HG03280 (cell line): Measurements from ENCODE around the gene PPP2R1A.
"Not testable (repeated sequence)": the region's sequence is repeated elsewhere in the genome, so short reads cannot be mapped to it uniquely, and the experiment has no call there.

Source experiments
- ATAC-seq: cut with Tn5 transposase; IDR thresholded peaks from one replicate; pipeline ENCODE4 v1.9.1; 2021; ENCODE audit warnings: mild to moderate bottlenecking, moderate library complexity; ENCODE audit not compliant: unreplicated experiment

The PPP2R1A gene

DNA sequence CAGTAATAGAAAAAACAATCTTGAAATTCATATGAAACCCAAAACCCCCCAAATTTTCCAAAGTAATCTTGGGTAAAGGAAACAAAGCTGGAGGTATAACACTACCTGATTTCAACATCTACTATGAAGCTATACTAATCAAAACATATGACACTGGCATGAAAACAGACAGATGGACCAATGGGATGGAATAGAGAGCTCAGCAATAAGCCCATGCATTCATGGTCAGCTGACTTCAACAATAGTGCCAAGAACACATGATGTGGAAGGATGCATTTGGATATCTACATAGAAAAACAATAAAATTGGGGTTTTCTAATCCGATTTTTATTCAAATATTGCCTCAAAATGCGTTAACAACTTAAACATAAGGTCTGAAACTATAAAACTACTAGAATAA, 47.3 kb downstream of the PPP2R1A start:
- ATAC-seq, result no peak

DNA sequence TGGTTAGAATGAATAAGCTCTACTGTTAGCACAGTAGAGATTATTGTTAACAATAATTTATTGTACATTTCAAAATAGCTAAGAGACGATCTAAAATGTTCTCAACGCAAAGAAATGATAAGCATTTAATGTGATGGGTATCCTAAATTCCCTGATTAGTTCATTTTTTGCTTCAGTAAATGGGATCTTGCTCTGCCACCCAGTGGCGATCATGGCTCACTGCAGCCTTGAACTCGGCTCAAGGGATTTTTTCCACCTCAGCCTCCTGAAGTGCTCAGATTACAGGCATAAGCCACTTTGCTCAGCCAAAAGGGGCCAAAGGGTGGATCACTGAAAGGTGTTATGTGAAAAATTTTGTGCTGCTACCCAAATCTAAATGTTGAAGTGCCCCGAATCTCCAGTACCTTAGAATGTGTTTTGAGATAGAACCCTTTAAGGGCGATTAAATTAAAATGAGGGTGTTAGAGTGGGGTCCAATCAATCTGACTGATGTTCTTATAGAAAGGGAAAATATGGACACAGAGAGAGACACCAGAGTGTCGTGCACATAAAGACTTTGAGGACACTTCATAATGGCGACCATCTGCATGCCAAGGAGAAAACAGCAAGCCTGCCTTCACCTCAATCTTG, 48.0 kb downstream of the PPP2R1A start:
- ATAC-seq, result no peak

DNA sequence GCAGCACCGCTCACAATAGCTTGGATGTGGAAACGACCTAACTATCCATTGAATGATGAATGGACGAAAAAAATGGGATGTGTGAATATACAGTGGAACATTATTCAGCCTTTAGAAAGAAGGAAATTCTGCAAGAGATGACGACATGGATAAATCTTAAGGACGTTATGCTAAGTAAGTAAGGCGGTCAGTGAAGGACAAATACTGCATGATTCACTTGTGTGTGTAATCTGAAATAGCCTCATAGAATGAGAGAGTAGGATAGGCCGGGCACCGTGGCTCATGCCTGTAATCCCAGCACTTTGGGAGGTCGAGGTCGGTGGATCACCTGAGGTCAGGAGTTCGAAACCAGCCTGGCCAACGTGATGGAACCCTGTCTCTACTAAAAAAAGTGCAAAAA, 54.2 kb downstream of the PPP2R1A start:
- no peak for ATAC-seq

DNA sequence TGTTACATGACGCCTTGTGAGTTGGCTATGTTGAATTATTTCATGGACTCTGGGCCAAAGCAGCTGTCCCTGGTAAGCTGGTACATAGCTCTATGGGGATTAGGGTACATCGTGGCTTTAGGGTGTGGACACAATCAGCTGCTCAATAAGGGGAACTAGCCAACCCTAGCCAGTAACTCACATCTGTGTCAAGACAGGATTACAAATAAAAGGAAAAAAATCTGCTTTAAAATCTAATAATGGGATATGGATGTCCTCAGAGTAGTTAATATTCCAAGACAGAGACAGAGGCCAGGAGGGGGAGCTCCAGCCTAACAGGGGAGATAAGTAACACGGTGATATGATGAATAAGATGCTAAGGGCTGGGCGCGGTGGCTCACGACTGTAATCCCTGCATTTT, 58.4 kb downstream of the PPP2R1A start:
- ATAC-seq, result no peak

DNA sequence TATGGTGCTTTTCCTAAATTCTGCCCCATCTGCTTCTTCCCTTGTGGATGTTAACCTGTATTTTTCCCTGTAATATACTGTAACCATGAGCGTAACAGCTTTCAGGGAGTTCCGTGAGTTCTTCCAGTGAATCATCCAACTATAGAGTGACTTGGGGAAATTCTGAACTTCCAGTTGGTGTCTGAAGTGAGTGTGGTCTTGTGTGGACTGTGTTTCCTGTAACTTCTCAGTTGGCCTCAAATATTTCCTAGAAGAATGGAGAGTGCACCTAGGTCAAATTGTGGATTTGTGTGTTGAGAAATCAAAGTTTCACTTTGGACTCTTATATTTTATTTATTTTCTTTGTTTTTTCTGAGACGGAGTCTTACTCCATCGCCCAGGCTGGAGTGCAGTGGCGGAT, 68.6 kb downstream of the PPP2R1A start:
- ATAC-seq, result no peak

GRCh38 chr19:52265556-52265955, 75.7 kb downstream of the PPP2R1A start:
- not testable (repeated sequence) for ATAC-seq

GRCh38 chr19:52269338-52270261, 79.7 kb downstream of the PPP2R1A start, which contains the start of gene ZNF766:
ZNF766 (plus strand) TSS chr19:52269587; CDS start chr19:52269614, 27 bp downstream.
- ATAC-seq, result peak; percentile 97

GRCh38 chr19:52270266-52270885, 80.5 kb downstream of the PPP2R1A start:
- no peak for ATAC-seq

- no peak for ATAC-seq
These were observed 83.4 kb downstream of the PPP2R1A start for GRCh38 chr19:52273301-52273700.

DNA sequence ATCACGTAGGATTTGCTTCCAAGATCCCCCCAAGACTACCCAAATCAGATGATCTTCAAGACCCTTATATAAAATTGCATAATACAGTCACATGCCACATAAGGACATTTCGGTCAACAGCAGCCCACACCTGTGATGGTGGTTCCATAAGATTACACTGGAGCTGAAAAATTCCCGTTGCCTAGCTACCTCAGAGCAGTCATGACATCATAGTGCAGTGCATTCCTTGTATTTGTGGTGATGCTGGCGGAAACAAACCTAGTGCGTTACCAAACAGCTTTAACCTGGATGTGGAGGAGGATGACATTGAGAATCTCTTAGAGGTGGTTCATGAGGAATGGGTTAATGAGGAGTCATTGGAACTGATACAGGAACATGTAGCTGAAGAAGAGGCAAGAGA, 84.3 kb downstream of the PPP2R1A start:
- no peak for ATAC-seq

DNA sequence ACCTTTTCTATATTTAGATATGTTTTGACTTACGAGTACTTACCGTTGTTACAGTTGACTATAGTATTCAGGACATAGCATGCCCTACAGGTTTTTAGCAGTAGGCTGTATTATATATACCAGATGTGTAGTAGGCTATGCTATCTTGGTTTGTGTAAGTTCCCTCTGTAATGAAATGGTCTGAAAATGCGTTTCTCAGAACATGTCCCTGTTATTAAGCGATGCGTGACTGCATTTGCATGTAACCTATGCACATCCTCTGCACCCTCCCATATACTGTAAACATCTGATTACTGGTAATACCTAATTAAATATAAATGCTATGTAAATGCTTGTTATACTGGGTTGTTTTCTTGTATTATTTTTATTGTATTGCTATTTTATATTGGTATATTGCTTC, 86.1 kb downstream of the PPP2R1A start:
- ATAC-seq, result no peak

GRCh38 chr19:52277471-52277870, 87.6 kb downstream of the PPP2R1A start:
- ATAC-seq, result no peak
